Subcutaneous adipose tissue (tissue), 4 donors: ENCODE data around the gene LAMB1. TPM values are rescaled to one million over a fixed set of nuclear protein-coding genes. Genes with fewer than 3 reads are reported as not detected.

Experiments
- total RNA-seq, 4 donors: library from RNA; depleted of rRNA; stranded (reverse); fragments of >200 nt; gene quantifications; one replicate each; pipeline ENCODE4 v1.1.0, GENCODE V29; 2016
- TF ChIP-seq, protein P1 (sequence below): fragments of 450-650 bp; IDR thresholded peaks from one replicate; pipeline ENCODE4 v1.5.1; 2016; ENCODE audit warnings: low read depth, mild to moderate bottlenecking, control low read depth, antibody characterized with exemption, moderate library complexity

LAMB1 gene
- total RNA-seq, 4 donors from 2014 or later, result 218 to 376 (median 309) TPM

DNA sequence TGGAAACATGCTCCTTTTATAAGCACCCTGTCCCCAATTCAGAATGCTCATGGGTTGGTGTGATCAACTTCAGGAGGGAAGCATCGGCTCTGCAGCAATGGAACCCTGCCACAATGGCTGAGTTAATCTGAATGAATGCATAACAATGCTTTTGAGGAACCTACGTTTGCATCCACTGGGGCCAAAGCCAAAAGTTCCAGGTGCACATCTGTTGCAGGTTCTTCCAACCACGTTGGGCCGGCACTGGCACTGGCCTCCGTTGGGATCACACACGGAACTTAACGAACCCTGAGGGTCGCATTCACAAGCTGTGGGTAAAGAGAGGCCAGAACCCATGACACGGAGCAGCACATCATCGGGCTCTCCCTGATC lies 43.4 kb downstream of the LAMB1 start:
- TF ChIP-seq, protein P1, sequence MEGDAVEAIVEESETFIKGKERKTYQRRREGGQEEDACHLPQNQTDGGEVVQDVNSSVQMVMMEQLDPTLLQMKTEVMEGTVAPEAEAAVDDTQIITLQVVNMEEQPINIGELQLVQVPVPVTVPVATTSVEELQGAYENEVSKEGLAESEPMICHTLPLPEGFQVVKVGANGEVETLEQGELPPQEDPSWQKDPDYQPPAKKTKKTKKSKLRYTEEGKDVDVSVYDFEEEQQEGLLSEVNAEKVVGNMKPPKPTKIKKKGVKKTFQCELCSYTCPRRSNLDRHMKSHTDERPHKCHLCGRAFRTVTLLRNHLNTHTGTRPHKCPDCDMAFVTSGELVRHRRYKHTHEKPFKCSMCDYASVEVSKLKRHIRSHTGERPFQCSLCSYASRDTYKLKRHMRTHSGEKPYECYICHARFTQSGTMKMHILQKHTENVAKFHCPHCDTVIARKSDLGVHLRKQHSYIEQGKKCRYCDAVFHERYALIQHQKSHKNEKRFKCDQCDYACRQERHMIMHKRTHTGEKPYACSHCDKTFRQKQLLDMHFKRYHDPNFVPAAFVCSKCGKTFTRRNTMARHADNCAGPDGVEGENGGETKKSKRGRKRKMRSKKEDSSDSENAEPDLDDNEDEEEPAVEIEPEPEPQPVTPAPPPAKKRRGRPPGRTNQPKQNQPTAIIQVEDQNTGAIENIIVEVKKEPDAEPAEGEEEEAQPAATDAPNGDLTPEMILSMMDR, result no peak

DNA sequence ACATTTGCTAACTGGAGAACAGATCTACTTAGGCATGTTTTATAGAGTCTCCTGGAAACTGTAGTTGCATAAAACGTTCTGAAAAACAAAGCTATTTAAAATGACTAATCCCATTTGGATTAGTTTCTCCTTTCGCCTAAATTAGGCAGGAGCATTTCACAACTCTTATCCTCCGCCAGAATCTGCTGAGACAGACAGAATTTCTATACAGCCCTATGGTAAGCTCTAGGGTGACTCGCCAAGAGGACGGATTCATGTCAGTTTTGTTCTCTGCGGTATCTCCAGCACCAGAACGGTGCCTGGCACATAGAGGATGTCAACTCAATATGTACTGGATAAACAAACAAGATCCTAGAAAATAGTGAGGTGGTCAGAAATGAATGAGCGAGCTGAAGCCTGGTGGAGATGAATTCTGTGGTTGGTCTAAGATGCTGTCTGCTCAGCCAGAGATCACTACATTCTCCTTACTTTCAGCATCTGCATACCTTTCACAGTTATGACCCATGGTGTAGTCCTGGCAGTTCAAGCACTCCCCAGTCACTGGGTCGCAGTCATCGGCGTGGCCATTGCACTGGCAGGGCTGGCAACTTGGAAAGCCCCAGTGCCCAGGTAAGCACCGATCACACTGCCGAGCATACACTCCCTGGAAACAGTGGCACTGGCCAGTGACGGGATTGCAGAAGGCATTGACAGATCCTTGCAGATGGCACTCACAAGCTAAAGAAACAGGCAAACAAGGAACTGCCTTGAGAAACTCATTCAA lies 44.0 kb downstream of the LAMB1 start:
- TF ChIP-seq, protein P1, result no peak

DNA sequence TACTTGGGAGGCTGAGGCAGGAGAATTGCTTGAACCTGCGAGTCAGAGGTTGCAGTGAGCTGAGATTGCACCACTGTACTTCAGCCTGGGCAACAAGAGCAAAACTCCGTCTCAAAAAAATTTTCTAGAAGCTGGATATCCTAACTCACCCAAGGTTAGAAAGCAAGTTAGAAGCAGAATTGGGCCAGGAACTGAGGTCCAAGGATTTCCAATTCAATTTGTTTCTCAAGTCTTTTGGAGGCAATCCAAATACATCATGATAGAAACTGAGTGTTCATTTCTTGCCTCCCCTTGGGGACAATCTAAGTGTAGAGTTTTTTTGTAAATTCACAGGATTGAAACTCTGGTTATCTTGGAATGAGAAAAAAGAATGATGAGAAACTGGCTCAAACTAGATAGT lies 45.5 kb downstream of the LAMB1 start:
- TF ChIP-seq, protein P1, result no peak

DNA sequence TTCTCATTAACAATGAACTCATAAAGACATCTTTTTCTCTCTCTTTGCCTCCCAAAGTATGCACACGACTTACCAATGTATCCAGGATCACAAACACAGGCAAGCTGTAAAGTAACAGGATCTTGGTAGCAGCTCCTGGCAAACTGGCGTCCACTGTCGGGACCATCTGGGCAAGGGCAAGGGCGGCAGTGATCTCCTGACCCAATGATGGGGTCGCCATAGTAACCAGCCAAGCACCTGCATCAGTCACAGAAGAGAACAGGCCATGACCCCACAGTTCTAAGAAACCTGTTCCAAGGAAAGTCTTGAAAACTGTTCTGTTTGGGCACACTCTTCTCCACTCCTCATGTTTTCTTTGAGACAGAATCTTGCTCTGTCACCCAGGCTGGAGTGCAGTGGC lies 47.6 kb downstream of the LAMB1 start:
- TF ChIP-seq, protein P1, result no peak

DNA sequence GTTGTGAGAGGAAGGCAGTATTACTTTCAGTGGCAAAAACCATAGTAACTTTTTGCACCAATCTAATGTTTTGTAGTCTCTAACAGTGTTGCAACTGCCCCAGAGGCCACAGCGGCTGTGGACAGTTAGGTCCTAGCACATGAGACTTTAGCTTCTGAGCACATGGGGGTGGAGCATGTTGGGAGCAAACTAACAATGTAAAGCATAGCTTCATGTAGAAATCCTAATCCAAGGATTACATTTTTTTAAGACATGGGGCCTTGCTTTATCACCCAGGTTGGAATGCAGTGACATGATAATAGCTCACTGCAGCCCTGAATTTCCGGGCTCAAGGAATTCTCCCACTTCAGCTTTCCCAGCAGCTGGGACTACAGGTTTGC lies 49.0 kb downstream of the LAMB1 start:
- TF ChIP-seq, protein P1, result no peak

DNA sequence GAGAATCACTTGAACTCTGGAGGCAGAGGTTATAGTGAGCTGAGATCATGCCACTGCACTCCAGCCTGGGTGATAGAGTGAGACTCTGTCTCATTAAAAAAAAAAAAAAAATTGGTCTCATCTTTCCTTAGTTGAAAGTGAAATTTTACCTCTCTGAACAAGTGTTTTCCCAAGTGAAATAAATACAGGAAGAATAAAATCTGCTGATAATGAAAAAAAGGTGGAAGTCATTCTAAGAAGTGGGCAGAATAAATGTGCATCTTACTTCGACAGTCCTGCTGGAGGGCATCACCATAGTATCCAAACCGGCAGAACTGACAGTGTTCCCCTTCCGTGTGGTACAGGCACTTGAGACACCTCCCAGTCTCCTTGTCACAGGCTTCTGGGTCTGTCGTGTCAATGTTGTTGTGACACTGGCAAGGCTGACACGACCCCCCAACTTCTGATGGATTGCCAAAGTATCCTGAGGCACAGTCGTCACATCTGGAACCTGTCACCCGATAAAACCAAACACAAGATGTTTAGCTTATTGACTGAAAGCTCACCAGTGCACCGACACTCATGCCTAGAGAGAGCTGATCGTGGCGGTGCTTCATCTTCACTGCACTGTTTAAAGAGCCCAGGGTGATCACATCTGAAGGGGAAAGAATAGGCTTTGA lies 49.6 kb downstream of the LAMB1 start:
- TF ChIP-seq, protein P1, result no peak

DNA sequence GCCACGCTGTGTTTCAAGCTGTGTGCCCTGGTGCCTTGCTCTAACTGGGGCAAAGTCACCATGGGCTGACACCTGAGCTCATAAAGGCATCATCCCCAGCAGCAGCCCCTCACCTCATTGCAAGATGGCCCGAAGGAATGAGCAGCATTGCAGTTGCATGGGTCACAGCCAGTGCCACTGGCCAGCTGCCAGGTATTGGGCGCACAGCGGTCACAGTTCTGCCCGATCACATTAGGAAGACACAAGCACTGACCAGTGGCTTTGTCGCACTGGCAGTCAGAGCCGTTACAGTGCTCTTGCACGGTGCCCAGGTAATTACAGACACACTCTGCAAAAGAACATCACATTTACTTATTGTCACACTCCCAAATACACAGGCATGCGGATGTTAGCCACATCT lies 51.1 kb downstream of the LAMB1 start:
- TF ChIP-seq, protein P1, result no peak
